ENCODE data around the gene ANKS1B.
"Not testable (repeated sequence)": the region's sequence is repeated elsewhere in the genome, so short reads cannot be mapped to it uniquely, and the experiment has no call there.

The ANKS1B gene

GRCh38 chr12:98997899-98998298 is 986.8 kb downstream of the ANKS1B start:
- FAIRE-seq (no peak), DNase-seq (ENCODE audit: insufficient read length, low spot score) (no peak)

GRCh38 chr12:98990648-98991047 is 994.1 kb downstream of the ANKS1B start:
- FAIRE-seq: no peak
- DNase-seq (ENCODE audit: insufficient read length, low spot score): no peak

- FAIRE-seq: no peak
These were observed 999.6 kb downstream of the ANKS1B start for GRCh38 chr12:98985156-98985555.

GRCh38 chr12:98983647-98984046 is 1001.1 kb downstream of the ANKS1B start:
- DNase-seq (ENCODE audit: insufficient read length, low spot score) (no peak), FAIRE-seq (no peak)

More at GRCh38 chr12:98985156-98985555, 999.6 kb downstream of the ANKS1B start:
- no peak for DNase-seq (ENCODE audit: insufficient read length, low spot score)

GRCh38 chr12:98980508-98980907 is 1004.2 kb downstream of the ANKS1B start:
- DNase-seq (ENCODE audit: insufficient read length, low spot score): no peak
- FAIRE-seq: no peak

- DNase-seq (ENCODE audit: insufficient read length, low spot score): no peak
- no peak for FAIRE-seq
These were observed 1007.5 kb downstream of the ANKS1B start for GRCh38 chr12:98977186-98977585.

GRCh38 chr12:98974767-98975381 is 1009.9 kb downstream of the ANKS1B start:
- no peak for FAIRE-seq
- DNase-seq (ENCODE audit: insufficient read length, low spot score): no peak

- no peak for FAIRE-seq
- no peak for DNase-seq (ENCODE audit: insufficient read length, low spot score)
These were observed 1011.3 kb downstream of the ANKS1B start for GRCh38 chr12:98973395-98973794.

GRCh38 chr12:98970950-98971349 is 1013.8 kb downstream of the ANKS1B start:
- DNase-seq (ENCODE audit: insufficient read length, low spot score): no peak
- no peak for FAIRE-seq

DNA sequence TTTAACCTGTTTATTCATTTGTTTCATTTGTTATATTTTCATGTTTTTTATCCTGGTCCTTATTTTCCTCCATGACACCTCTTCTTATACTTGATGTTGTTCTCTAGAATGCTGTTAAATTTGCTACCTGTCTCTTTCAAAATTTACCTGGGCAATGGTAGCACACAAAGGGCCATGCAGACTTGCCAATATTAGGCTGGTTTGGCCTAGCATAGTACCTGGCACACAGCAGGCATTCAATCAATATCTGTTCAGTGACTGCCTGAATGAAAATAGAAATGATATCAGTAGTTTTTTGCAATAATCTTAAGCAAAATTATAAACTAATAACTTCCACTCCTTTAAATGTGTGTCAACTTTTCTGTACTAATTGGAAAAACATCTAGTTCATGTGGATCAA is 1014.5 kb downstream of the ANKS1B start:
- DNase-seq (ENCODE audit: insufficient read length, low spot score) (no peak), FAIRE-seq (no peak)

DNA sequence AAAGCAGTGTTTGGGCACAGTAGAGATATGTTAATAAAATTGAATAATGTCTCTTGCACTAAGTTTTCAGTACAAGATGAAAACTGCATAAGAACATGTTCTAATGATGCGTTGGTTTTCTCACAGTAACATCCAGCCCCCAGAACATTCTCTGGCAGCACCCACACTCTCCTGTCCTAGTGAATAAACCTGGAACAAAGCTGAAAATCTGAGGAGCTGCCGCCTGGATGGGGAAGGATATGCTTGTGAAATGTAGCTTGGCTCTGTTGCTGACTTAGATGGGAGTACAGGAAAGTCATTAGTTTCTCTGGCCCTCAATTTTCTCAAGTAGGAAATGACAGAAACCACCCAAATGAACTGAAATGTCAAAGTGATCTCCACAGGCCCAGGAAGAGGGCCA is 1015.8 kb downstream of the ANKS1B start:
- DNase-seq (ENCODE audit: insufficient read length, low spot score) (no peak), FAIRE-seq (no peak)

- not testable (repeated sequence) for DNase-seq (ENCODE audit: insufficient read length, low spot score); FAIRE-seq
These were observed 1027.6 kb downstream of the ANKS1B start for GRCh38 chr12:98957135-98957534.

DNA sequence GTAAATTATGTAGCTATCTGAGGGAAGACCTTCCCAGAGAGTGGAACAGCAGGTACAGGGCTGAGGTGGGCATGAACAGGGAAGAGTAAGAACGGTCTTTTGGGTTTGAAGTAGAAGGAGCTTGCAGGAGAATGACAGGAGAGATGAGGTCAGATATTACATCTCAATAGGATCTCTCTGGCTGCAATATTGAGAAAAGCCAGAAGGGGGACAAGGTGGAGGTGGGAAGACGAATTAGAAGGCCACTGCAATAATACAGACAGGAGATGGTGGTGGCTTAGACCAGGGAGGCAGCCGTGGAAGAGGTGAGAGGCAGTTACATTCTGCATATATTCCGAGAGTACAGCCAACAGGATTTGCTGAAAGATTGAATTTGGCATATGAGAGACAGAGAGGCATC is 1029.5 kb downstream of the ANKS1B start:
- peak; percentile 8 for DNase-seq (ENCODE audit: insufficient read length, low spot score)
- FAIRE-seq: no peak

DNA sequence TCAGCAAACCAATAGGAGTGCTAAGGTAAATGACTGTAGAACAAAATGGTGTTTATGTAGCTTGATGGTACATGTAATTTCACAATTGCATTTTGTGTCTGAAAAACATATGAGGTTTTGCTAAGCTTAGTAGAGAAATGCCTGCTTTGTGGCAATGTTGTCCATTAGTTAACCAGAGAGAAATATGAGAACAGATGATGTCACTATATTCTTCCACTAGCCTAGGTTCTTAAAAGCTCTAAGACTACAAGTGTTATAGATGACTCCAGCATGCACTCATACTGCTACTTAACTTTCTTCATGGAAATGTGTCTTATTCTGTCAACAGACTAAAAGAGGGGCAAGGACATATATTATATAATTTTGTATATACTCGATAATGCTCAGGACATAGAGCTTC is 1030.2 kb downstream of the ANKS1B start:
- DNase-seq (ENCODE audit: insufficient read length, low spot score) (no peak), FAIRE-seq (no peak)

- FAIRE-seq: no peak
These were observed 1033.3 kb downstream of the ANKS1B start for GRCh38 chr12:98951406-98951805.

DNA sequence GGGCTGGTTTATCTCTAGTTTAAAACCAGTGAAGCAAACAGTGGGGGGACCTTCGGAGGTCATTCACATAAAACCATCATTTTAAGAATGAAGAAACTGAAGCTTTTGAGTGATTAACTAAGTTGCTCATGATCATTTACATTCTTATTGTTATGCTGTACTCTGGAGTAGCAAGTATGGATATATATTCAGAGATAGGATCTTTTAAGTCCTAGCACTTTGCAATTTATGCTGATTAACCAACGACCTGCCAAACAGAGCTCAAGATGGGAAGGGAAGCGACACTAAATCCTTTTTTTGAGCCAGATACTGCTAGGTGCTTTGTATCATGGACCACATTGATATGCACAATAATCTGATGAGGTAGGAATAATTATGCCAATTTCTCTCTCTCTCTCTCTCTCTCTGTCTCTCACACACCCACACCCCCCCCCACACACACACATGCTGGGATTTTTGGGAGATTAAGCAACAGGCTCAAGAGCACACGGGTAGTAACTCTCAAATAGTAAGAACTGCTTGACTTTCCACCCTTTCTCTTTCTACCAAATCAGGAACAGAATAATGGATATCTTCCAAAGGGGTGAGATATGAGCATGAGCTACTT is 1036.3 kb downstream of the ANKS1B start:
- DNase-seq (ENCODE audit: insufficient read length, low spot score): no peak
- FAIRE-seq: no peak

More at GRCh38 chr12:98951406-98951805, 1033.3 kb downstream of the ANKS1B start:
- no peak for DNase-seq (ENCODE audit: insufficient read length, low spot score)

DNA sequence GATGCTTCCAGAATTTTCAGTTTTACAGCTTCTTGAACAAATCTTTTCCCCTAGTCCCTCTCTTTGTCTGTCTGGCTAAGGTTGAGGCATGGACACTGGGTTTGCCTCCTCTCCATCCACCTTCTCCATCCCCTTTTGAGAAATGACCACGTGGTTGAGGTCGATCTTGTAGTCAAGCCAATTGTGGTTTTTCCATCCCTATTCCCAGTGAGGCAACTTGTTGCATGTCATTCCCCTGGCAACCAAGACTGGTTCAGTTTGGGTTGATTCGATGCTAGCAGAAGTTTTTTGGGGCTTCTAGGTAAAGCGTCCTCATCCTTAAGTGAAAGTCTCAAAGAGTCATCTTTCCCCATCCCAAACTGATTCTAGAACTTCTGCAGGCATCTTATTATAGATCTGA is 1038.9 kb downstream of the ANKS1B start:
- DNase-seq (ENCODE audit: insufficient read length, low spot score): no peak
- no peak for FAIRE-seq

- DNase-seq (ENCODE audit: insufficient read length, low spot score) (no peak), FAIRE-seq (no peak)
These were observed 1044.8 kb downstream of the ANKS1B start for GRCh38 chr12:98939926-98940325.

- no peak for FAIRE-seq
These were observed 1045.4 kb downstream of the ANKS1B start for GRCh38 chr12:98939350-98939749.

DNA sequence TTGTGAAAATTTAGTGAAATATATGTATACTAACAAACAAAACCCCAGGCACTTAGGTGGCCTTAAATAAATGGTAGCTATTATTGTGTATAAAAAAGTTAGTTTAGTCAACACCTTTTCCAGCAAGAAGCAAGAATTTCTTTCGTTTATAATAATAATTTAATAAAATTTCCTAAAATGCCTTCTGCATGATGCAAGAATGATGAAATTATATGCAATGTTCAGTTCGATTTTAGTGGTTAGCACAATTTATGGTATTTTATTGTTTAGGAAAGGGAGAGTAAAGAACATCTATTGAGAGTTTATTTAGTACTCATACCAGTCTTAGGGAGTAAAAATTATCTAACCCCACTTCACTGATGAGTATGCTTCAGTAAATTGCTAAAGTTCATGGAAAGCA is 1048.9 kb downstream of the ANKS1B start:
- FAIRE-seq (no peak), DNase-seq (ENCODE audit: insufficient read length, low spot score) (no peak)

More at GRCh38 chr12:98939350-98939749, 1045.4 kb downstream of the ANKS1B start:
- DNase-seq (ENCODE audit: insufficient read length, low spot score): no peak

GRCh38 chr12:98922871-98923270 is 1061.9 kb downstream of the ANKS1B start:
- FAIRE-seq (no peak), DNase-seq (ENCODE audit: insufficient read length, low spot score) (no peak)

- no peak for DNase-seq (ENCODE audit: insufficient read length, low spot score)
- FAIRE-seq: no peak
These were observed 1066.4 kb downstream of the ANKS1B start for GRCh38 chr12:98918176-98918863.
